ENCODE results near the gene ANKMY1. TPM values are rescaled to one million over a fixed set of nuclear protein-coding genes. Genes with fewer than 3 reads are reported as not detected.
"Not testable (repeated sequence)": the region's sequence is repeated elsewhere in the genome, so short reads cannot be mapped to it uniquely, and the experiment has no call there.

The ANKMY1 gene
- total RNA-seq, 4 donors from 2014 or later: 7.0 to 12.0 (median 8.9) TPM

DNA sequence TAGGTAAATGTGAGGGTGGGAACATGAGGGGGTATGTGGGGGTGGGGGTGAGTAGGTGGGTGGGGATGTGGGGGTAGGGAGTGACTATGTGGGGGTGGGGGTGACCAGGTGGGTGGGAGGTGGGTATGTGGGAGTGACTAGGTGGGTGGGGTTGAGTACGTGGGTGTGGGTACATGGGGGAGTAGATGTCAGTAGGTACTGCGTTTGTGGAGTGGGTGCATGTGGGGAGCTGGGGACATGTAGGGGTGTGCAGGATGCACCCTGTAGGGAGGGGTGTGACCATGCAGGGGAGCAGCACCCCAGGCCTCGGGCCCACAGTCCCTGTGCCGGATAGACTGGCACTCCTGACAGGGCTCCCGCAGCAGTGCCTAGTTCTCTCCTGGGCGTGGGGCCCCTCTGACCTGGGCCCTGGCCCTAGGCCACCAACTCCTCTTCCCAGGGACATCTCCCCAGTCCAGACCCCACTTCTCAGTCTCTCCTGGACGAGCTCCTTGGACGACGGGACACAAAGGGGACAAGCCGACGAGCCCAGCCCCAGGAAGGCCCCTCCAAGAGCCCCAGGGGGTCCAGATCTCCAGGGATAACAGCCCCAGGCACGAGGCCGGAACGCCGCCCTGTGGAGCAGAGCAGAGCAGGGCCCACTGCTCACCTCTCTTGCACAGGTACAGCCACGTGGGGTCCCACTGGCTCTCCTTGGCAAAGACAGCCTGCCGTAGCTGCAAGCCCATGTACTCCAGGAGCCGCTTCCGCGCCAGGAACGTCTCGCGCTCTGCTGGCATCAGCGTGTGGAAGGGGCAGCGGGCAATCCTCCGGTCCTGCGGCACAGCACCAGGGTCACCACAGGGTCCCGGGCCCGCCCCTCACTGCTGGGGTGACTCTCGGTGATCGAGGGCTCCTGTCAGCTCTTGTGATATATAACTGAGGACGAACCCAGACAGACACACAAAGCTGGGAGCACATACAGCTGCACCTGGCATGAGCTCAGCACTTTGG lies 58.2 kb downstream of the ANKMY1 start:
- TF ChIP-seq POLR2A (IDR thresholded peaks at IDR 0.05) (no peak), POLR2AphosphoS5 (IDR thresholded peaks at IDR 0.05) (no peak), EP300 (IDR thresholded peaks at IDR 0.05) (no peak)
- TF ChIP-seq, protein P1, sequence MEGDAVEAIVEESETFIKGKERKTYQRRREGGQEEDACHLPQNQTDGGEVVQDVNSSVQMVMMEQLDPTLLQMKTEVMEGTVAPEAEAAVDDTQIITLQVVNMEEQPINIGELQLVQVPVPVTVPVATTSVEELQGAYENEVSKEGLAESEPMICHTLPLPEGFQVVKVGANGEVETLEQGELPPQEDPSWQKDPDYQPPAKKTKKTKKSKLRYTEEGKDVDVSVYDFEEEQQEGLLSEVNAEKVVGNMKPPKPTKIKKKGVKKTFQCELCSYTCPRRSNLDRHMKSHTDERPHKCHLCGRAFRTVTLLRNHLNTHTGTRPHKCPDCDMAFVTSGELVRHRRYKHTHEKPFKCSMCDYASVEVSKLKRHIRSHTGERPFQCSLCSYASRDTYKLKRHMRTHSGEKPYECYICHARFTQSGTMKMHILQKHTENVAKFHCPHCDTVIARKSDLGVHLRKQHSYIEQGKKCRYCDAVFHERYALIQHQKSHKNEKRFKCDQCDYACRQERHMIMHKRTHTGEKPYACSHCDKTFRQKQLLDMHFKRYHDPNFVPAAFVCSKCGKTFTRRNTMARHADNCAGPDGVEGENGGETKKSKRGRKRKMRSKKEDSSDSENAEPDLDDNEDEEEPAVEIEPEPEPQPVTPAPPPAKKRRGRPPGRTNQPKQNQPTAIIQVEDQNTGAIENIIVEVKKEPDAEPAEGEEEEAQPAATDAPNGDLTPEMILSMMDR (IDR thresholded peaks at IDR 0.05): no peak
- 85 to 89% methylated on average over 4 to 5 of the region's 32 CpGs for WGBS, 2 donors (ENCODE audit: low coverage in 1 of 2)
- Histone ChIP-seq H3K9me3 (no peaks in the 10 kb centered on the region), H3K4me1 (no peaks in the 10 kb centered on the region), H3K4me3 (no peak overlapping the region), H3K27ac (no peak overlapping the region), H3K27me3 (no peaks in the 10 kb centered on the region), H3K36me3 (peaks cover 0 to 45% of the 10 kb centered on the region in 2 donors)
- ATAC-seq: no peak

DNA sequence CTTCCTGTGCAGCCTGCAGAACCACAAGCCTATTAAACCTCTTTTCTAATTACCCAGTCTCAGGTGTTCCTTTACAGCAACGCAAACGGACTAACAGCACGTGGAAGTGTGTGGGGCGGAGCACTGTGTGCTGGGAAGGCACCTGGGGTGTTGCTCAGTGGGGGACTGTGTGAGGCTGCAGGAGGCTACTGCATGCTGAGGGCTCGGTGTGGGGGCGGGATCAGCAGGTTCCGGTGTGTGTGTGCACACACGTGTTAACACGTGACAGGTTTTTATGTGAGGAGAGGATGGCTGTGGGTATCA lies 58.9 kb downstream of the ANKMY1 start:
- no peaks in the 10 kb centered on the region for H3K9me3 ChIP-seq
- H3K4me3 ChIP-seq: no peak overlapping the region
- H3K27ac ChIP-seq: no peak overlapping the region
- no peaks in the 10 kb centered on the region for H3K27me3 ChIP-seq
- peaks cover 0 to 50% of the 10 kb centered on the region in 2 donors for H3K36me3 ChIP-seq
- WGBS, 2 donors (ENCODE audit: low coverage in 1 of 2): 92% methylated on average over 6 of the region's 9 CpGs; no CpG with 5 or more reads in 1 of the 2 donors
- no peaks in the 10 kb centered on the region for H3K4me1 ChIP-seq
- ATAC-seq: no peak
- TF ChIP-seq, protein P1 (IDR thresholded peaks at IDR 0.05): no peak
- TF ChIP-seq POLR2A (IDR thresholded peaks at IDR 0.05) (no peak), EP300 (IDR thresholded peaks at IDR 0.05) (no peak), POLR2AphosphoS5 (IDR thresholded peaks at IDR 0.05) (no peak)

DNA sequence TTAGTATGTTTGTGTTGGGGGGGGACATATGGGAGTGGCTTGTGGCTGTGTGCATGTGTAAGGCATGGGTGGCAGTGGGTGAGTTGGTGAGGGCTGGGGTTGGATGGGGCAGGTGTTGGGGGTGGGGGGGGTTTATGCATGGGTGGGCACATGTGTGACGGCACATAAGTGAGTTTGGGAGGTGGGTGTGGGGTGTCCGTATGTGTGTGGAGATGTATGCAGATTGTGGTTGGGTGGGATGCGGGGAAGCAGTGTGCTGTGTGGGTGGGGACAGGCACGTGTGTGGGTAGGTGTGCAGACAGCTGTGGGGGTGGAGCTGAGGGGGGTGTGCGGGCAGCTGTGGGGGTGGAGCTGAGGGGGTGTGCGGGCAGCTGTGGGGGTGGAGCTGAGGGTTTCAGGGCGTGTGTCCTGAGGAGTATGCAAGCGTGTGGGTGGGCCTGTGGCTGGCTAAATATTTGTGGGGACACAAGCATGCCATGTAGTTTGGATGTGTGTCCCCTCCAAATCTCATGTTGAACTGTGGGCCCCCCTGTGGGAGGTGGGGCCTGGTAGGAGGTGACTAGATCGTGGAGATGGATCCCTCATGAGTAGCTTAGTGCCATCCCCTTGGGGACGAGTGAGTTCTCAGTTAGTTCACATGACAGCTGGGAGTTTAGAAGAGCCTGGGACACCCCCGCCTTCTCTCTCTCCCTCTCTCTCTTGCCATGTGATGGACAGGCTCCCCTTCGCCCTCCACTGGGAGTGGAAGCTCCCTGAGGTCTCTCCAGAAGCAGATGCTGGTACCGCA lies 59.4 kb downstream of the ANKMY1 start:
- peaks cover 0 to 55% of the 10 kb centered on the region in 2 donors for H3K36me3 ChIP-seq
- no peak overlapping the region for H3K27ac ChIP-seq
- no peaks in the 10 kb centered on the region for H3K9me3 ChIP-seq
- H3K4me3 ChIP-seq: no peak overlapping the region
- no peaks in the 10 kb centered on the region for H3K27me3 ChIP-seq
- TF ChIP-seq EP300 (IDR thresholded peaks at IDR 0.05) (no peak), POLR2A (IDR thresholded peaks at IDR 0.05) (no peak), POLR2AphosphoS5 (IDR thresholded peaks at IDR 0.05) (no peak)
- no peak for ATAC-seq
- H3K4me1 ChIP-seq: no peaks in the 10 kb centered on the region
- whole genome bisulfite sequencing, 2 donors (ENCODE audit: low coverage in 1 of 2): 75 to 84% methylated on average over 5 to 10 of the region's 13 CpGs

DNA sequence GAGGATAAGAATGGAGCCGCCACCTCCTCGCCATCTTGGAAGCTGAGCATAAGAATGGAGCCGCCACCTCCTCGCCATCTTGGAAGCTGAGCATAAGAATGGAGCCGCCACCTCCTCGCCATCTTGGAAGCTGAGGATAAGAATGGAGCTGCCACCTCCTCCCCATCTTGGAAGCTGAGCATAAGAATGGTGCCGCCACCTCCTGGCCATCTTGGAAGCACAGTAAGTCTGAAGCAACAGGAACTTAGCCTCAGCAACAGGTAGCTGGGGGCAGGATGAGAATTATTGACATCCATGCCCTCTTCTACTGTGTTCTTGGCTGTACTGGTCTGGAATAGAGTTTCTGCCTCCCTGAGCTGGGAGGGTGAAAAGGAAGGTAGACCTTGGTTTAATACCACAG lies 60.7 kb downstream of the ANKMY1 start:
- H3K27ac ChIP-seq, H3K9me3 ChIP-seq, ATAC-seq, H3K27me3 ChIP-seq, H3K4me3 ChIP-seq, H3K4me1 ChIP-seq: not testable (repeated sequence)
- H3K36me3 ChIP-seq: peaks cover 0 to 55% of the 10 kb centered on the region in 2 donors
- WGBS, 2 donors (ENCODE audit: low coverage in 1 of 2): 100% methylated on average over 1 of the region's 7 CpGs; no CpG with 5 or more reads in 1 of the 2 donors

GRCh38 chr2:240494942-240495341 lies 62.8 kb downstream of the ANKMY1 start:
- 73 to 79% methylated on average over 8 to 10 of the region's 11 CpGs for WGBS, 2 donors (ENCODE audit: low coverage in 1 of 2)
- peaks cover 0 to 11% (median 0%) of the 10 kb centered on the region in 3 donors for H3K9me3 ChIP-seq
- H3K27me3 ChIP-seq, H3K4me3 ChIP-seq, H3K27ac ChIP-seq, ATAC-seq, H3K4me1 ChIP-seq: not testable (repeated sequence)
- TF ChIP-seq, protein P1 (IDR thresholded peaks at IDR 0.05): peak in 2 of 4 experiments; percentile 13 to 39
- H3K36me3 ChIP-seq: peaks cover 0 to 45% of the 10 kb centered on the region in 2 donors
